ENCODE data around the gene FUOM. TPM values are rescaled to one million over a fixed set of nuclear protein-coding genes. Genes with fewer than 3 reads are reported as not detected.

Gene FUOM
- total RNA-seq, 1 experiment from 2014 or later, result 41.8 TPM

DNA sequence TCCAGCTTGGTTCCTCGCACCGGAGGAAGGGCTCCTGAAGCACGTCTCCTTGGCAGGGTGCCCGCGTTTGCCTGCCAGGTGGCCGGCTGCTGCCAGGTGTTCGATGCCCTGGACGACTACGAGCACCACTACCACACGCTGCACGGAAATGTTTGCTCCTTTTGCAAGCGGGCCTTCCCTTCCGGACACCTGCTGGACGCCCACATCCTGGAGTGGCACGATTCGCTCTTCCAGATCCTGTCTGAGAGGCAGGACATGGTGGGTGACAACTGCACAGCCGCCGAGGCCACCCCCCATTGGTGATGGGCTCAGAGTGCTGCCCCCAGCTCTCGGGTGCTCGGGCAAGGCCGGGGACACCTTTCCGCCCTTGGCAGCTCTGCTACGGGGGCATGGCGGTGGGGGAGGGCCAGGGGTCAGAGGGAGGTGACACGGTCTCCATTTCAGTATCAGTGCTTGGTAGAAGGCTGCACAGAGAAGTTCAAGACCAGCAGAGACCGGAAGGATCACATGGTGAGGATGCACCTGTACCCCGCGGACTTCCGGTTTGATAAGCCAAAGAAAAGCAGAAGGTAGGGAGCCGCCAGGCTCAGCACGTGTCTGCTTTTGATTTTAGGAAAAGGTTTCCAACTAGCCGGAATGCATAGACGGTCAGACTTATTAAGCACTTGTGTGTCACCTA, 48.0 kb downstream of the FUOM start:
- Histone ChIP-seq H2BK20ac (ENCODE audit: low read depth, low read length, poor library complexity, severe bottlenecking) (no peak overlapping the region), H3K56ac (ENCODE audit: insufficient read length, low read depth, low read length) (no peak overlapping the region), H3K4ac (ENCODE audit: low read depth, low read length) (no peak overlapping the region), H3K23me2 (ENCODE audit: insufficient read length, low read depth, low read length, poor library complexity, severe bottlenecking) (peaks cover 9% of the 10 kb centered on the region), H3T11ph (ENCODE audit: low read length) (no peak overlapping the region), H3K9me3 (ENCODE audit: control insufficient read depth, low read depth, low read length) (no peaks in the 10 kb centered on the region), H2BK120ac (ENCODE audit: low read depth, low read length, poor library complexity, severe bottlenecking) (no peak overlapping the region), H2BK12ac (ENCODE audit: insufficient read length, low read depth, low read length) (no peak overlapping the region), H3K79me2 (ENCODE audit: insufficient read depth, low read length) (peaks cover 7% of the 10 kb centered on the region; the same call in 1 of the 2 replicates), H2BK5ac (ENCODE audit: insufficient read length, low read length) (no peak overlapping the region), H3K27ac (ENCODE audit: insufficient read length, low read depth, low read length) (no peak overlapping the region), H3K18ac (ENCODE audit: insufficient read length, low read depth, low read length) (no peak overlapping the region), H4K91ac (ENCODE audit: insufficient read length, low read depth, low read length) (no peak overlapping the region), H3K14ac (ENCODE audit: insufficient read depth, low read length) (no peak overlapping the region), H2AFZ (ENCODE audit: low read length) (no peak overlapping the region), H4K5ac (ENCODE audit: insufficient read length, low read depth, low read length) (no peak overlapping the region), H3K27me3 (ENCODE audit: insufficient read depth, low read length) (no peaks in the 10 kb centered on the region), H3K9ac (ENCODE audit: extremely low read depth, insufficient read length, low read length) (no peak overlapping the region), H3K4me1 (ENCODE audit: insufficient read depth, low read length) (no peaks in the 10 kb centered on the region), H4K20me1 (ENCODE audit: control insufficient read depth, insufficient read depth, insufficient read length) (no peaks in the 10 kb centered on the region), H3K4me2 (ENCODE audit: insufficient read depth, insufficient read length, low read length) (peak overlapping the region; percentile 91), H3K23ac (ENCODE audit: insufficient read length, low read depth, low read length) (no peak overlapping the region), H3K79me1 (ENCODE audit: insufficient read depth, low read depth, low read length, poor library complexity, severe bottlenecking) (peaks cover 6% of the 10 kb centered on the region), H2AK5ac (ENCODE audit: insufficient read length, low read length) (no peak overlapping the region), H4K8ac (replicated peaks; ENCODE audit: insufficient read length, low read depth, low read length) (no peak overlapping the region), H2BK15ac (ENCODE audit: low read depth, low read length) (no peak overlapping the region)
- H3K4me1 Mint-ChIP-seq, result peaks cover 11 to 14% of the 10 kb centered on the region in 2 experiments
- peaks cover 4 to 34% (median 19%) of the 10 kb centered on the region in 3 experiments for H3K36me3 Mint-ChIP-seq (ENCODE audit: insufficient read depth in 1 of 3, low read depth in 3 of 3)
- no peak for DNase-seq
- no peaks in the 10 kb centered on the region; a peak in 3 of 5 replicates for H3K9me3 Mint-ChIP-seq
- TF ChIP-seq, protein P1, sequence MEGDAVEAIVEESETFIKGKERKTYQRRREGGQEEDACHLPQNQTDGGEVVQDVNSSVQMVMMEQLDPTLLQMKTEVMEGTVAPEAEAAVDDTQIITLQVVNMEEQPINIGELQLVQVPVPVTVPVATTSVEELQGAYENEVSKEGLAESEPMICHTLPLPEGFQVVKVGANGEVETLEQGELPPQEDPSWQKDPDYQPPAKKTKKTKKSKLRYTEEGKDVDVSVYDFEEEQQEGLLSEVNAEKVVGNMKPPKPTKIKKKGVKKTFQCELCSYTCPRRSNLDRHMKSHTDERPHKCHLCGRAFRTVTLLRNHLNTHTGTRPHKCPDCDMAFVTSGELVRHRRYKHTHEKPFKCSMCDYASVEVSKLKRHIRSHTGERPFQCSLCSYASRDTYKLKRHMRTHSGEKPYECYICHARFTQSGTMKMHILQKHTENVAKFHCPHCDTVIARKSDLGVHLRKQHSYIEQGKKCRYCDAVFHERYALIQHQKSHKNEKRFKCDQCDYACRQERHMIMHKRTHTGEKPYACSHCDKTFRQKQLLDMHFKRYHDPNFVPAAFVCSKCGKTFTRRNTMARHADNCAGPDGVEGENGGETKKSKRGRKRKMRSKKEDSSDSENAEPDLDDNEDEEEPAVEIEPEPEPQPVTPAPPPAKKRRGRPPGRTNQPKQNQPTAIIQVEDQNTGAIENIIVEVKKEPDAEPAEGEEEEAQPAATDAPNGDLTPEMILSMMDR (conservative IDR thresholded peaks at IDR 0.05), result no peak
- H3K27me3 Mint-ChIP-seq (ENCODE audit: low read depth), result no peaks in the 10 kb centered on the region; the same call in 1 of the 2 replicates
- H3K4me3 Mint-ChIP-seq, result peak overlapping the region; percentile 79 to 93
- peak overlapping the region in 1 of 3 experiments; percentile 67; a peak in 1 of 7 replicates for H3K27ac Mint-ChIP-seq
- no CpG with 5 or more reads among the region's 33 CpGs for WGBS (ENCODE audit: extremely low coverage, insufficient read length, low lambda C conversion rate)
